Prostate gland (tissue), 2 donors: Measurements from ENCODE around the gene GNG10. TPM values are rescaled to one million over a fixed set of nuclear protein-coding genes. Genes with fewer than 3 reads are reported as not detected.
"Not testable (repeated sequence)": the region's sequence is repeated elsewhere in the genome, so short reads cannot be mapped to it uniquely, and the experiment has no call there.

Experiments
- DNase-seq: peaks from one replicate; pipeline ENCODE4 v3.0.0-alpha.2; 2019; ENCODE audit warnings: low spot score
- H3K27ac ChIP-seq, 2 donors: fragments of 200-600 bp; sonication (generic); 2 replicates each; pipeline ENCODE4 v1.5.1; 2017 to 2019
- H3K27me3 ChIP-seq: fragments of 200-600 bp; sonication (generic); replicated peaks from 2 replicates; pipeline ENCODE4 v1.5.1; 2019; ENCODE audit not compliant: insufficient read depth
- H3K36me3 ChIP-seq, 2 donors: fragments of 200-600 bp; sonication (generic); 1 replicate in 1 of 2; 2 replicates in 1 of 2; pipeline versions ENCODE4 v1.5.1 to v1.8.1; 2017 to 2019
- H3K4me1 ChIP-seq: fragments of 200-600 bp; sonication (generic); replicated peaks from 2 replicates; pipeline ENCODE4 v1.5.1; 2019
- H3K4me3 ChIP-seq, 2 donors: fragments of 200-600 bp; sonication (generic); 2 replicates each; pipeline ENCODE4 v1.5.1; 2017 to 2019
- H3K9me3 ChIP-seq: fragments of 200-600 bp; sonication (generic); 2 replicates; pipeline ENCODE4 v1.5.1; 2017
- CTCF ChIP-seq, 4 experiments: fragments of 200-600 bp in 2 of 4; fragments of 450-650 bp in 2 of 4; sonication (generic) in 2 of 4; IDR thresholded peaks; 1 replicate in 3 of 4; 2 replicates in 1 of 4; pipeline ENCODE4 v1.5.1; 2016 to 2019; ENCODE audit warnings: antibody characterized with exemption in 4 of 4, mild to moderate bottlenecking in 2 of 4, moderate library complexity in 2 of 4
- POLR2A ChIP-seq: fragments of 450-650 bp; IDR thresholded peaks from one replicate; pipeline ENCODE4 v1.6.1; 2016; ENCODE audit warnings: antibody characterized with exemption, mild to moderate bottlenecking
- POLR2AphosphoS5 ChIP-seq: sonication (generic); formaldehyde crosslinking; IDR thresholded peaks from one replicate; pipeline ENCODE4 v1.6.1; 2017; ENCODE audit warnings: antibody characterized with exemption
- WGBS: methylation state at CpG from one replicate; pipeline ENCODE4 v1.1.5; 2018; 5-methylcytosine and 5-hydroxymethylcytosine counted together
- intact Hi-C: fragments of 100-400 bp; cut with DNase I; formaldehyde crosslinking; loops from one replicate; pipeline ENCODE4 v1.14.2; 2022
- total RNA-seq, 2 donors: library from RNA; depleted of rRNA; stranded (reverse); fragments of >200 nt; gene quantifications; one replicate each; pipeline ENCODE4 v1.1.0, GENCODE V29; 2016

Gene GNG10
- total RNA-seq, 2 donors from 2014 or later, result 51.2 to 73.0 TPM

- DNase-seq, result no peak
Observed at GRCh38 chr9:111662576-111663300, 1.3 kb downstream of the GNG10 start.

GRCh38 chr9:111663301-111663823, 2.0 kb downstream of the GNG10 start:
- TF ChIP-seq POLR2A (no peak), CTCF (IDR thresholded peaks at IDR 0.05) (no peak), POLR2AphosphoS5 (no peak)
- no peak overlapping the region for H3K4me3 ChIP-seq
- intact Hi-C loops, result no loop called here
- no peaks in the 10 kb centered on the region for H3K9me3 ChIP-seq
- H3K36me3 ChIP-seq, result no peaks in the 10 kb centered on the region
- H3K27ac ChIP-seq, result no peak overlapping the region
- WGBS, result 52% methylated on average over 5 of the region's 5 CpGs
- H3K27me3 ChIP-seq, result no peaks in the 10 kb centered on the region
- no peak for DNase-seq
- no peaks in the 10 kb centered on the region for H3K4me1 ChIP-seq

More at GRCh38 chr9:111662576-111663300, 1.3 kb downstream of the GNG10 start:
- Histone ChIP-seq H3K27ac (peak overlapping the region; percentile 73 to 80), H3K4me1 (no peaks in the 10 kb centered on the region), H3K36me3 (no peaks in the 10 kb centered on the region), H3K27me3 (no peaks in the 10 kb centered on the region), H3K4me3 (peak overlapping the region; percentile 66 to 70), H3K9me3 (no peaks in the 10 kb centered on the region)
- intact Hi-C loops, result no loop called here
- TF ChIP-seq CTCF (IDR thresholded peaks at IDR 0.05) (no peak), POLR2A (no peak), POLR2AphosphoS5 (no peak)
- 30% methylated on average over 7 of the region's 7 CpGs for WGBS

GRCh38 chr9:111668026-111668573, 6.7 kb downstream of the GNG10 start:
- H3K27me3 ChIP-seq, result no peaks in the 10 kb centered on the region

GRCh38 chr9:111668601-111669000, 7.2 kb downstream of the GNG10 start:
- H3K27ac ChIP-seq, H3K9me3 ChIP-seq, H3K36me3 ChIP-seq, DNase-seq, H3K27me3 ChIP-seq, intact Hi-C loops, H3K4me1 ChIP-seq, H3K4me3 ChIP-seq: not testable (repeated sequence)
- WGBS, result 95% methylated on average over 11 of the region's 11 CpGs

More at GRCh38 chr9:111668026-111668573, 6.7 kb downstream of the GNG10 start:
- no peaks in the 10 kb centered on the region for H3K36me3 ChIP-seq
- TF ChIP-seq CTCF (IDR thresholded peaks at IDR 0.05) (no peak), POLR2A (no peak), POLR2AphosphoS5 (no peak)
- H3K27ac ChIP-seq, result no peak overlapping the region
- no peak for DNase-seq
- no peak overlapping the region for H3K4me3 ChIP-seq
- H3K4me1 ChIP-seq, result no peaks in the 10 kb centered on the region
- H3K9me3 ChIP-seq, result no peaks in the 10 kb centered on the region
- WGBS, result 88% methylated on average over 1 of the region's 1 CpG
- intact Hi-C loops, result no loop called here

- TF ChIP-seq CTCF (IDR thresholded peaks at IDR 0.05) (no peak), POLR2A (no peak), POLR2AphosphoS5 (no peak)
- no peaks in the 10 kb centered on the region for H3K36me3 ChIP-seq
- H3K4me1 ChIP-seq, result no peaks in the 10 kb centered on the region
- no peak overlapping the region for H3K4me3 ChIP-seq
- intact Hi-C loops, result no loop called here
- WGBS, result 91% methylated on average over 2 of the region's 2 CpGs
- DNase-seq, result no peak
- H3K27ac ChIP-seq, result no peak overlapping the region
- no peaks in the 10 kb centered on the region for H3K27me3 ChIP-seq
- no peaks in the 10 kb centered on the region for H3K9me3 ChIP-seq
Observed at GRCh38 chr9:111674319-111674718, 12.9 kb downstream of the GNG10 start.
